Neutrophil (primary cell): ENCODE data around the gene MYO1F.

Experiments
- H3K27ac ChIP-seq: fragments of 200-600 bp; sonication (generic); 2 replicates; pipeline ENCODE4 v1.5.1; 2016; ENCODE audit warnings: mild to moderate bottlenecking, moderate library complexity
- H3K27me3 ChIP-seq: fragments of 200-600 bp; sonication (generic); 2 replicates; pipeline ENCODE4 v1.6.0; 2016; ENCODE audit warnings: mild to moderate bottlenecking
- H3K36me3 ChIP-seq: fragments of 200-600 bp; sonication (generic); 2 replicates; pipeline ENCODE4 v1.5.1; 2017
- H3K4me1 ChIP-seq, 2 experiments: fragments of 200-600 bp in 1 of 2; sonication (generic) in 1 of 2; 1 replicate in 1 of 2; 2 replicates in 1 of 2; pipeline versions ENCODE4 v1.5.1 to v1.6.1; 2013 to 2016; ENCODE audit warnings: low read depth in 1 of 2, low read length in 1 of 2, mild to moderate bottlenecking in 1 of 2, moderate library complexity in 1 of 2; ENCODE audit not compliant: control insufficient read depth in 1 of 2, insufficient read depth in 1 of 2
- H3K4me3 ChIP-seq, 2 experiments: fragments of 200-600 bp in 1 of 2; sonication (generic) in 1 of 2; 1 replicate in 1 of 2; 2 replicates in 1 of 2; pipeline ENCODE4 v1.5.1; 2013 to 2016; ENCODE audit warnings: low read depth in 1 of 2, low read length in 1 of 2, mild to moderate bottlenecking in 1 of 2, moderate library complexity in 1 of 2
- H3K9me3 ChIP-seq: fragments of 200-600 bp; sonication (generic); 2 replicates; pipeline ENCODE4 v1.5.1; 2016
- TF ChIP-seq, protein P1 (sequence below): fragments of 200-600 bp; sonication (generic); IDR thresholded peaks from 2 replicates; pipeline ENCODE4 v1.5.1; 2016; ENCODE audit warnings: antibody characterized with exemption

The MYO1F gene

DNA sequence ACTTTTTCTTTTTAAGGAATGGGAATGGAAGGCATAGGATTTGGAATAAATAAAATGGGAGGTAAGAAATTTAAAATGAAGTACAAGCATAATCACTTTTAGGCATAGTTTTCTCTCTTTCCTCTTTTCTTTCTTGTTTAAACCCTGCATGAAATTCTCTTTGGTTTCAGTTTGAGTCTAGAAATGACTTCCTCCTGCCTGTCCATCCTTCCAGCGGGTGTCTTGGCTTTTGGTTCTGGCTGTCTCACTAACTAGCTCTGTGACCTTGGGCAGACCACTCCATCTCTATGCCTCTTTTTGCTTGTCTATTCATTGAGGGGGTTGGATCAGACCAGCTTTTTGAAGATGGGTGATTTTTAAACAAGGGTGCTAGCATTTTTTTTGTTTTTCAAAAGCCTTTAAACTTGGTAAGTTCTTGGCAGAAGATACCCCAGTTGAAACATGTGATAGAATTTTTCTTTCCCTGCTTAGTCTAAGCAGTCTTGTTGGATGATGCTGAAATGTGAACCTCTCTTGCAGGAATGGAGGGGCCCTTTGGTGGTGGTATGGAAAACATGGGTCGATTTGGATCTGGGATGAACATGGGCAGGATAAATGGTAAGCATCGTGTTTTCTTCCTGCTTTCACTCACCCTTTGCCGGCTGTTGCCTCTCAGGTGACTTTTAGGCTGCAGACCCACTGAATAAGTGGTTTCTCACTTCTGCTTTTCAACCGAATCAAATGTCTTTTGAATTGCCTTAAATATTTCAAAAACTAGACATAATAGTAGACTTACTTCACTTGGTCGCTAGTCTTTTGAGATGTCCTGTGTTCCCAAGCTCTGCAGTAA is 103.4 kb downstream of the MYO1F start:
- peaks cover 6 to 14% of the 10 kb centered on the region in 2 experiments for H3K4me1 ChIP-seq
- H3K36me3 ChIP-seq = peaks cover 78% of the 10 kb centered on the region
- TF ChIP-seq, protein P1, sequence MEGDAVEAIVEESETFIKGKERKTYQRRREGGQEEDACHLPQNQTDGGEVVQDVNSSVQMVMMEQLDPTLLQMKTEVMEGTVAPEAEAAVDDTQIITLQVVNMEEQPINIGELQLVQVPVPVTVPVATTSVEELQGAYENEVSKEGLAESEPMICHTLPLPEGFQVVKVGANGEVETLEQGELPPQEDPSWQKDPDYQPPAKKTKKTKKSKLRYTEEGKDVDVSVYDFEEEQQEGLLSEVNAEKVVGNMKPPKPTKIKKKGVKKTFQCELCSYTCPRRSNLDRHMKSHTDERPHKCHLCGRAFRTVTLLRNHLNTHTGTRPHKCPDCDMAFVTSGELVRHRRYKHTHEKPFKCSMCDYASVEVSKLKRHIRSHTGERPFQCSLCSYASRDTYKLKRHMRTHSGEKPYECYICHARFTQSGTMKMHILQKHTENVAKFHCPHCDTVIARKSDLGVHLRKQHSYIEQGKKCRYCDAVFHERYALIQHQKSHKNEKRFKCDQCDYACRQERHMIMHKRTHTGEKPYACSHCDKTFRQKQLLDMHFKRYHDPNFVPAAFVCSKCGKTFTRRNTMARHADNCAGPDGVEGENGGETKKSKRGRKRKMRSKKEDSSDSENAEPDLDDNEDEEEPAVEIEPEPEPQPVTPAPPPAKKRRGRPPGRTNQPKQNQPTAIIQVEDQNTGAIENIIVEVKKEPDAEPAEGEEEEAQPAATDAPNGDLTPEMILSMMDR = no peak
- no peak overlapping the region for H3K4me3 ChIP-seq
- H3K27me3 ChIP-seq = no peaks in the 10 kb centered on the region
- no peaks in the 10 kb centered on the region for H3K9me3 ChIP-seq
- peak overlapping the region; percentile 70 for H3K27ac ChIP-seq
